Measurements from ENCODE around the gene SMARCC1.

GRCh38 chr3:47622671-47623461 is 158.8 kb downstream of the SMARCC1 start:
- TF ChIP-seq EZH2phosphoT487 (IDR thresholded peaks at IDR 0.05; ENCODE audit: low read length) (no peak), EZH2 (optimal IDR thresholded peaks at IDR 0.05; ENCODE audit: low read depth, low read length) (no peak)
